ENCODE results near the gene ACSF3.
"Not testable (repeated sequence)": the region's sequence is repeated elsewhere in the genome, so short reads cannot be mapped to it uniquely, and the experiment has no call there.

The ACSF3 gene

GRCh38 chr16:89055894-89056555 is 37.6 kb upstream of the ACSF3 start:
- no peak for DNase-seq

- DNase-seq = no peak
These were observed 37.1 kb upstream of the ACSF3 start for GRCh38 chr16:89056592-89056991.

DNA sequence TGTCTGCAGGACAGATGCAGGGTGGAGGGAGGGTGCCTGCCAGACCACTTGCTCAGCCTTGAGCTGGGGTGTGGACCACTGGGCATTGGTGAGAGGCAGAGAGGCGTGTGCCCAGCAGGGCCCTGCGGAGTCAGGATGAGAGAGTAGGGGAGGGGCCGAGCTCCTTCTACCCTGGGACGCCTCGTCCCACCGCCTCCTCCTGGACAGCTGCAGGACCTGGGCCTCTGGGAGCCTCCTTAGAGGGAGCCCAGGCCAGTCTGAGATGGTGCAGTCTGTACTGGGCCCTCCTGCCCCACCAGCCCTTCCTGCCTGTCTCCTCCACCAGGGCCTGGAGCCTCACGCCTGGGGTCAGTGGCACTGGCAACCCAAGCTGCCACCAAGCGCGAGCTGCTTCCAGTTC is 35.9 kb upstream of the ACSF3 start:
- no peak for DNase-seq

DNA sequence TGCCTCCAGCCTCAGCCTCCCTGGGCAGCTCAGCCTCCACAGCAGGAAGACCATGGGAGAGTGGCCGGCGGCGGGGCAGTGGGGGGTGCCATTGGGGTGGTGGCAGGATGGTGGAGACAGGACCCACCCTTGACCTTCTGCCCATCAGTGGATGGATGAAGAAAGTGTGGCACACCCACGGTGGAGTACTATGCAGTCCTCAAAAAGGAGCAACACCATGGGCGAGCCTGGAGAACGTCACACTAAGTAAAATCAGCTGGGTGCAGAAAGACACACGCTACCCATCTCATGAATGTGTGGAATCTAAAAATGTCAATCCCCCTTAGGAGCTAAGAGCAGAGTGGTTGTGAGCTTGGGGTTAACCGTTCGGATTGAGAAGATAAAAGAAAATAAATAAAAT is 34.8 kb upstream of the ACSF3 start:
- DNase-seq = no peak

DNA sequence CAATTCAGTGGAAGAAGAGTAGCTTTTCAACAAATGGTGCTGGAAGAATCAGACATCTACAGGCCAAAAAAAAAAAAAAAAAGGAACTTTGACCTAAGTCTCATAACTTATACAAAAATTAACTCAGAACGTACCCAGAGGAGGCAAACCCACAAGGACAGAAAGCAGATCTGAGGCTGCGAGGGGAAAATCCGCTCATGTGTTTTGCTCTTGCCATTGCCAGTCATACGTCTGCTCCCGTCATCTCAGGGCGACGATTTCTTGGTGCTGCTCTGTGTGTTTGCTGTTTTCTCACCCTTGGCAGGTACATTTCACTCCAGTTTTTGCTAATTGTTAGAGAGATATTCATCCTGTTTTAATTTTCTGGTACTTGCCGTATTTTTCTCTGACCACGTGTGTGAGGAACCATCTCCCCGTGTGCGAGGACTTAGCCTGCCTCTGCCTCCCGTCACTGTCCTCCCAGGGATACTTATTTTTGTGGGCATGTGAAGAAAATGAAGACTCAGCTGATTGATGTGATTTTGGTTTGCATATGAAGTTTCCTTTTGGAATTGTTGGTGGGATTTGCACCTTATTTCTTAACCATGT is 33.4 kb upstream of the ACSF3 start:
- DNase-seq = no peak

- DNase-seq = no peak
These were observed 32.6 kb upstream of the ACSF3 start for GRCh38 chr16:89061086-89061485.

GRCh38 chr16:89061590-89062380 is 31.9 kb upstream of the ACSF3 start:
- DNase-seq = no peak

- no peak for DNase-seq
These were observed 31.0 kb upstream of the ACSF3 start for GRCh38 chr16:89062389-89063345.

DNA sequence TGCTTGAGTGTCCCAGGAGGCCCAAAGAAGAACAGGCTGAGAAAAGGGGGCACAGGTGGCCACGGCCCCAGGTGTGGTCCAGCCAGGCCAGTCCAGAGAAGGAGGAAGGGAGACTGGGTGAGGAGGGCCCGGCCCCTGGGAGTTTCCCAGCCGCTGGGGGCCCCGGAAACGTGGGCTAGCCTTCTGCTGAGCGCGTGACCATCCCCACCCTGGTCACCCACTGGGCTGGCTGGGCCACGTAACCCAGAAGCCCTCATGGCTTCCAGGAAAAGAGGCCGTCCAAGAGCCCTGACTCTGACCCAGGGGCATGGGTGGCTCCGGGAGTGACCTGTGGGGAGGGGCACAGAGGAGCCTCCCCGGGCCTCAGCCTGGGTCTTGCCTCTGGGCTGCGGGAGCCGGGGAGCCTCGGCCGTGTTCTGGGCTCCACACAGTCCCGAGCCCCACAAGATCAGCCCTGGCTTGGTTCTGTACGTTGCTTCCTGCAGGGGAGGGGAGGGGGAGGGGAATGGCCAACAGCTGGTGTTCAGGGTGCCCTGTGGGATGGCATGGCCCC is 29.8 kb upstream of the ACSF3 start:
- no peak for DNase-seq

DNA sequence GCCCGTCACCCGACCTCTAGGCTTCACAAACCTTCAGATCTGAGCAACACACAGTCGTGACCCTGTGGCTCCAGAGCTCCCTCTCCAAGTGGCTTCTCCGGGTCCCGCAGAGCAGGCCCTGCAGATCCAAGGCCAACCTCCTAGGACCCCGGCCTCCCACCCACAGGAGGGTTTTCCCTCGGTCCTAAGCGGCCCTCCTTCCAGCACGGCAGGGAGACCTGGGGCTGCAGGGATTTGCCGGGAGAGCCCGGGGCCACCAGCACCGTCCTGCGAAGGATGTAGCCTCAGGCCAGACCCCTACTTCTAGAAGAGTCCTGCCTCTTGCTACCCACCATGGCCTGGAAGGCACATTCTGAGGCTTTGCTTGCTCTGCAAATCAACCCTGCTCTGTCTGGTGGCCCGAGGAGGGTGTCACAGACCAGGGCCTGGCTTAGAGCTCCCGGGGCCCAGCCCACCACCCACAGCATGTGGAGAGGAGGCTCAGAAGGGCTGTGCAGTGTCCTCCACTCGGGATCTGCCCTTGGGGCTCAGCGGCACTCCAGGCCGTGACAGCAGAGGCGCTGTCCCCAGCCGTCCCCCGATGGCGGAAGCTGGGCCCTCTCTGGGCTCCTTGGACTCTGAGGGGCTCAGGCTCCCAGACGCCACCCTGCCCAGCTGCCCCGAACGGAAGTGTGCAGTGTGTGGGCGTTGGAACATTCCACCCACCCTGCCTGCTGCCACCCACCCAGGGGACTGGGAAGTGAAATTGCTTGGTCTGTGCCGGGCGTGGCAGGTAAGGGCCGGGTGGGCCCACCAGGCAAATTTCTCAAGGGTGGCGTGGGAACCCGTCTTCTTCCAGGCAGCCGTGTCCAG is 28.8 kb upstream of the ACSF3 start:
- no peak for DNase-seq

DNA sequence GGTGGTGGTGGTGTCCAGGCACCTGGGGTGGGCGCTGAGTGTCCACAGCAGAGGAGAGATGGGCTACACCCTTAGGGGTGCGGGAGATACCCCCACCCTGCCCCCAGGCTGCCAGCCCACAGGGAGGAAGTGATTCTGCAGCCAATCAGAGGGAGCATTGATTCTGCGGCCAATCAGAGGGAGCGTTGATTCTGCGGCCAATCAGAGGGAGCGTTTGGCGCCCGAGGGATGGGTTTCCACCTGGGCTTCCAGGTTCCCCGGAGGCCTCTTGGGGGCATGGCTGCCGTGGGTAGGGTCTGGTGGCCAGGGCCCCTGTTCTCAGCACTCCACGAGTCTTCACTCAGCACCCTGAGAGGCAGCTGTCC is 28.2 kb upstream of the ACSF3 start:
- no peak for DNase-seq

GRCh38 chr16:89066721-89067120 is 26.9 kb upstream of the ACSF3 start:
- DNase-seq = no peak

- no peak for DNase-seq
These were observed 25.8 kb upstream of the ACSF3 start for GRCh38 chr16:89067677-89068443.

DNA sequence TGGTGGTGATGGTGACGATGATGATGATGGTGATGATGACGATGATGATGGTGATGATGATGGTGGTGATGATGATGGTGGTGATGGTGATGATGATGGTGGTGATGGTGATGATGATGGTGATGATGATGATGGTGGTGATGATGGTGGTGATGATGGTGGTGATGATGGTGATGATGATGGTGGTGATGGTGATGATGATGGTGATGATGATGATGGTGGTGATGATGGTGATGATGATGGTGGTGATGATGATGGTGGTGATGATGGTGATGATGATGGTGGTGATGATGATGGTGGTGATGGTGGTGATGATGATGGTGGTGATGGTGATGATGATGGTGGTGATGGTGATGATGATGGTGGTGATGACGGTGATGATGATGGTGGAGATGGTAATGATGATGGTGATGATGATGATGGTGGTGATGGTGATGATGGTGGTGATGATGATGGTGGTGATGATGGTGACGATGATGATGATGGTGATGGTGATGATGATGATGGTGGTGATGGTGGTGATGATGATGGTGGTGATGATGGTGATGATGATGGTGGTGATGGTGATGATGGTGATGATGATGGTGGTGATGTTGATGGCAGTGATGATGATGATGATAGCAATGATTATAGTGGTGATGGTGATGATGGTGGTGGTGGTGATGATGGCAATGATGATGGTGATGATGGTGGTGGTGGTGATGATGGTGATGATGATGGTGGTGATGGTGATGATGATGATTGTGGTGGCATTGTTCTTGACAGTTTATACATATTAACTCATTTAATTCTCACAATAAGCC is 24.6 kb upstream of the ACSF3 start:
- DNase-seq = not testable (repeated sequence)

- DNase-seq = no peak
These were observed 23.7 kb upstream of the ACSF3 start for GRCh38 chr16:89069920-89070319.

DNA sequence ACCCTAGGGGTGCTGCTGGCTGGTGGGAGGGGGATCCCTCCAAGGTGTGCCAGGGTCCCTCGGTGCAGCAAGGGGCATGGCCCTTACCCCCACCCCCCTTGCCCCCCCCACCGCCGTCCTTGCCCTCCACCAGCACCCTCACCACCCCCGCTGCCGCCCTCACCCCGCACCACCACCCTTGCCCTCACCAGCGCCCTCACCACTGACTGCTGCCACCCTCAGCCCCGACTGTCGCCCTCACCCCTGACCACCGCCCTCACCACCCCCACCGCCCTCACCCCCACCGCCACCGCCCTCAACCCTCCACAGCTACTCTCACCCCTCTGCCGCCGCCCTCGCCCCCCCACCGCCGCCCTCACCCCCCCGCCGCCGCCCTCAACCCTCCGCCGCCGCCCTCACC is 23.1 kb upstream of the ACSF3 start:
- no peak for DNase-seq

DNA sequence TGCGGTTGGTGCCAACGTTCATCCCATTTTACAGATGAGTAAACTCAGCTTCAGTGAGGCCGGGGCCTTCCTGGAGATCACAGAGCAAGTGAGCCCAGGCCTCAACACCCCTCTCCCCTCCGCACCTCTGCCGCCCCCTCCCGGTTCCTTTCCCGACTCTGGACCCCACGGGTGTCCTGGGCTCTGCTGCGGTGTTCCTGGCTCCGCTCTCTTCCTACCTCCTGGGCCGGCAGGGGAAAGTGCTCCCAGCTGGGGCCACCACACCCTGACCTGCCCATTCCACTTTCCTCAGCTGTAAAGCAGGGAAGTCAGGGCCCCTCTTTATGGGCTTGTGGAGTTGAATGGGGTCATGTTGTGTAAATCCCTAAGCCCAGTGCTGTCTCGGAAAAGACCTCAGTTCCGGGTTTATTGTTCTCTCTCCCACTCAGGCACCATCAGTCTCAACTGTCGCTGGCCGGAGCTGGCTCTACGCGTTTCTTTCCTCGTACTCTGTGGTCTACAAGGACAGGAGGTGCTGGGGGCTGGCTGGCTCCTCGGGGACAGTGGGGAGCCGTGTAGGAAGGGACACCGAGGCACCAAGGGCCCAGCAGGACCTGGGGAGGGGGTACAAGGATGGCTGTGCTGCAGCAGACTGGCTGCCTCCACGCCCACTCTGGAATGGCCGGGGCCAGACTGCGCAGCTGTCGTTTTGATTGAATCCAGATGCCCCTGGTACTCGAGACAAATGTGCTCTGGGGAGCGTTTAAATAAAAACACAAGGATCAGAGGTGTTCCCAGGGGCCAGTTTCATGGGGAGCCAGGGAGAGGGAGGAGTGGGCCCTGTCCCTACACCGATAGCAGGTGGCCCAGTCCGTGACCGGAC is 21.7 kb upstream of the ACSF3 start:
- DNase-seq = no peak

GRCh38 chr16:89072548-89073130 is 21.0 kb upstream of the ACSF3 start:
- DNase-seq = no peak

All from CD4-positive, alpha-beta T cell treated with Interleukin-6 for 4 hours (primary cell).